Measurements from ENCODE around the gene CHCHD3. TPM values are rescaled to one million over a fixed set of nuclear protein-coding genes. Genes with fewer than 3 reads are reported as not detected.

Gene CHCHD3
- total and polyA plus RNA-seq, 9 of the 15 experiments (the other 6 are each of a cell fraction or from before 2014, with no cell fraction given), result 66.2 to 279 (median 204) TPM

DNA sequence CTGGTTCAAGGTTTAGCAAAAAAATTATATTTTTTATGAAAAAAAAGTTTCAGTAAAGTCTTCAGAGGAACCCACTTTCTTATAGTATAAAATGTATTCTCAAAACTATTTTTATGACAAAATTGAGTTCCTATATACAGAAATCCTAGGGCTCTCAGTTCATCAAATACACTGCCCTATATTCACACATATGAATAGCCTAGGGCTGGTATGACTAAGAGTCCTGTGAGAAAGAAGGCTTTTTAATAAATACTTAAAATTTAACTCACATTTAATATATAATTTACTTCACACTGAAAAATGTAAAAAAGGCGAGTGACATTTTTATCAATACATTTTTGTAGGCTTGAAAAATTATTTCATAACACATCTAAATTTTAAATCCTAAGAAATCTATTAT, 16.6 kb downstream of the CHCHD3 start:
- in situ Hi-C loops (cut with MboI), result no loop called here
- Histone ChIP-seq H2AFZ (ENCODE audit: low read depth, low read length) (no peak overlapping the region), H3K79me2 (ENCODE audit: control insufficient read depth, insufficient read depth, low read length) (peaks cover 86% of the 10 kb centered on the region), H3K9me1 (ENCODE audit: control insufficient read depth, insufficient read depth, low read length) (peaks cover 2% of the 10 kb centered on the region), H3K9ac (ENCODE audit: insufficient read depth in 1 of 2, low read depth in 2 of 2, low read length in 2 of 2) (no peak overlapping the region), H3K27me3 (ENCODE audit: control insufficient read depth in 2 of 2, insufficient read depth in 2 of 2, low read length in 2 of 2) (no peaks in the 10 kb centered on the region), H3K4me2 (ENCODE audit: insufficient read depth, low read length) (no peak overlapping the region), H3K36me3 (ENCODE audit: control insufficient read depth, insufficient read depth, low read length) (peaks cover 72% of the 10 kb centered on the region), H4K20me1 (replicated peaks; ENCODE audit: control insufficient read depth, insufficient read depth, low read length) (peaks cover 32% of the 10 kb centered on the region), H3K4me1 (replicated peaks in 1 of 2; ENCODE audit: control insufficient read depth in 2 of 2, insufficient read depth in 2 of 2, low read length in 2 of 2) (no peaks in the 10 kb centered on the region), H3K27ac (ENCODE audit: extremely low read depth, low read depth, low read length) (no peak overlapping the region), H3K4me3 (no peak overlapping the region), H3K9me3 (replicated peaks; ENCODE audit: control insufficient read depth, insufficient read depth, low read depth, low read length) (no peaks in the 10 kb centered on the region)
- WGBS (ENCODE audit: insufficient coverage, low coverage, missing lambda C conversion rate), result 100% methylated on average over 1 of the region's 1 CpG
- BruUV-seq (replicated peaks), result no TSS peak
- TF ChIP-seq TRIM24 (IDR thresholded peaks at IDR 0.05) (no peak), EP400 (IDR thresholded peaks at IDR 0.05) (no peak), RUNX1 (IDR thresholded peaks at IDR 0.05; ENCODE audit: low read depth) (no peak), PPARD (CRISPR knock-in tag; IDR thresholded peaks at IDR 0.05) (no peak), NCOR1 (IDR thresholded peaks at IDR 0.05) (no peak), ZC3H11A (IDR thresholded peaks at IDR 0.05; ENCODE audit: low read depth, low read length) (no peak), MEF2A (IDR thresholded peaks at IDR 0.05; ENCODE audit: control insufficient read depth, low read depth, low read length) (no peak), RAD51 (IDR thresholded peaks at IDR 0.05; ENCODE audit: borderline replicate concordance, low read depth) (no peak), SOX6 (IDR thresholded peaks at IDR 0.05) (no peak), RFX1 (IDR thresholded peaks at IDR 0.05) (no peak), TSC22D4 (tag; IDR thresholded peaks at IDR 0.05) (no peak), MCM3 (IDR thresholded peaks at IDR 0.05) (no peak)
- TF ChIP-seq, protein P1, sequence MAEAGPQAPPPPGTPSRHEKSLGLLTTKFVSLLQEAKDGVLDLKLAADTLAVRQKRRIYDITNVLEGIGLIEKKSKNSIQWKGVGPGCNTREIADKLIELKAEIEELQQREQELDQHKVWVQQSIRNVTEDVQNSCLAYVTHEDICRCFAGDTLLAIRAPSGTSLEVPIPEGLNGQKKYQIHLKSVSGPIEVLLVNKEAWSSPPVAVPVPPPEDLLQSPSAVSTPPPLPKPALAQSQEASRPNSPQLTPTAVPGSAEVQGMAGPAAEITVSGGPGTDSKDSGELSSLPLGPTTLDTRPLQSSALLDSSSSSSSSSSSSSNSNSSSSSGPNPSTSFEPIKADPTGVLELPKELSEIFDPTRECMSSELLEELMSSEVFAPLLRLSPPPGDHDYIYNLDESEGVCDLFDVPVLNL (CRISPR knock-in tag; IDR thresholded peaks at IDR 0.05; ENCODE audit: low read depth), result no peak
- TF ChIP-seq, protein P2, sequence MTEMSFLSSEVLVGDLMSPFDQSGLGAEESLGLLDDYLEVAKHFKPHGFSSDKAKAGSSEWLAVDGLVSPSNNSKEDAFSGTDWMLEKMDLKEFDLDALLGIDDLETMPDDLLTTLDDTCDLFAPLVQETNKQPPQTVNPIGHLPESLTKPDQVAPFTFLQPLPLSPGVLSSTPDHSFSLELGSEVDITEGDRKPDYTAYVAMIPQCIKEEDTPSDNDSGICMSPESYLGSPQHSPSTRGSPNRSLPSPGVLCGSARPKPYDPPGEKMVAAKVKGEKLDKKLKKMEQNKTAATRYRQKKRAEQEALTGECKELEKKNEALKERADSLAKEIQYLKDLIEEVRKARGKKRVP (CRISPR knock-in tag; IDR thresholded peaks at IDR 0.05), result no peak
- TF ChIP-seq, protein P3, sequence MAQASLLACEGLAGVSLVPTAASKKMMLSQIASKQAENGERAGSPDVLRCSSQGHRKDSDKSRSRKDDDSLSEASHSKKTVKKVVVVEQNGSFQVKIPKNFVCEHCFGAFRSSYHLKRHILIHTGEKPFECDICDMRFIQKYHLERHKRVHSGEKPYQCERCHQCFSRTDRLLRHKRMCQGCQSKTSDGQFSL (CRISPR knock-in tag; IDR thresholded peaks at IDR 0.05), result no peak
- TF ChIP-seq, protein P3 (tag; IDR thresholded peaks at IDR 0.05), result no peak
- CTCF ChIA-PET (ENCODE audit: low intra/inter-chr PET ratio), result no interaction called here
- no peak for ATAC-seq
- FAIRE-seq, result no peak
- no peak for DNase-seq (ENCODE audit: extremely low read depth in 1 of 4, low spot score in 3 of 4)
- POLR2A ChIA-PET, result interaction anchor here (1.0 to 1.3 kb wide), 2 partner anchors 9 to 14 kb away, joined by 3 to 4 read pairs; no protein-coding TSS in a partner anchor
- intact Hi-C loops (cut with micrococcal nuclease), result no loop called here

Measured in K562 (cell line).